Liver (tissue), 9 donors: ENCODE results near the gene ATAT1. TPM values are rescaled to one million over a fixed set of nuclear protein-coding genes. Genes with fewer than 3 reads are reported as not detected.

ENCODE experiments used
- DNase-seq: peaks from one replicate; pipeline ENCODE4 v3.0.0-alpha.2; 2017; ENCODE audit warnings: low spot score
- H3K27ac ChIP-seq, 2 donors: one replicate each; pipeline ENCODE4 v1.7.0; 2013; ENCODE audit warnings: inconsistent platforms in 2 of 2, low read length in 2 of 2, control low read depth in 1 of 2, low read depth in 1 of 2, mild to moderate bottlenecking in 1 of 2
- H3K27me3 ChIP-seq, 4 donors: one replicate each; pipeline versions ENCODE4 v1.6.1 to v1.7.0; 2013; ENCODE audit warnings: low read length in 3 of 4, inconsistent platforms in 1 of 4, mild to moderate bottlenecking in 1 of 4, moderate library complexity in 1 of 4; ENCODE audit not compliant: control insufficient read depth in 4 of 4, insufficient read depth in 4 of 4
- H3K36me3 ChIP-seq, 4 donors: one replicate each; pipeline versions ENCODE4 v1.6.1 to v1.7.0; 2013; ENCODE audit warnings: low read length in 3 of 4, mild to moderate bottlenecking in 3 of 4, low read depth in 1 of 4, moderate library complexity in 1 of 4; ENCODE audit not compliant: control insufficient read depth in 4 of 4, insufficient read depth in 3 of 4
- H3K4me1 ChIP-seq, 4 donors: one replicate each; pipeline versions ENCODE4 v1.6.1 to v1.7.0; 2013; ENCODE audit warnings: low read length in 3 of 4, mild to moderate bottlenecking in 3 of 4, moderate library complexity in 1 of 4; ENCODE audit not compliant: control insufficient read depth in 4 of 4, insufficient read depth in 4 of 4
- H3K4me3 ChIP-seq, 3 donors: one replicate each; pipeline versions ENCODE4 v1.6.1 to v1.7.0; 2013; ENCODE audit warnings: low read length in 3 of 3, control low read depth in 1 of 3, low read depth in 1 of 3, mild to moderate bottlenecking in 1 of 3
- H3K9ac ChIP-seq, 2 donors: one replicate each; pipeline ENCODE4 v1.7.0; 2013; ENCODE audit warnings: low read length in 2 of 2, mild to moderate bottlenecking in 2 of 2, moderate library complexity in 2 of 2, control low read depth in 1 of 2, low read depth in 1 of 2
- H3K9me3 ChIP-seq, 4 donors: one replicate each; pipeline versions ENCODE4 v1.6.1 to v1.7.0; 2013; ENCODE audit warnings: low read length in 3 of 4; ENCODE audit not compliant: control insufficient read depth in 4 of 4
- EGR1 ChIP-seq, 2 donors: IDR thresholded peaks; 2 replicates each; pipeline ENCODE4 v1.6.1; 2016 to 2018; ENCODE audit warnings: antibody characterized with exemption in 2 of 2, low read depth in 2 of 2
- FOXA1 ChIP-seq: IDR thresholded peaks from 2 replicates; pipeline ENCODE4 v1.6.1; 2016; ENCODE audit warnings: antibody characterized with exemption
- FOXA2 ChIP-seq: IDR thresholded peaks from 2 replicates; pipeline ENCODE4 v1.6.1; 2016; ENCODE audit warnings: antibody characterized with exemption
- GABPA ChIP-seq, 2 donors: IDR thresholded peaks in 1 of 2; conservative IDR thresholded peaks in 1 of 2; 2 replicates each; pipeline ENCODE4 v1.6.1; 2016; ENCODE audit warnings: antibody characterized with exemption in 2 of 2, mild to moderate bottlenecking in 1 of 2, moderate library complexity in 1 of 2
- HNF4A ChIP-seq, 2 donors: conservative IDR thresholded peaks; 2 replicates each; pipeline ENCODE4 v1.6.1; 2016; ENCODE audit warnings: antibody characterized with exemption in 2 of 2, mild to moderate bottlenecking in 2 of 2
- HNF4G ChIP-seq: IDR thresholded peaks from 2 replicates; pipeline ENCODE4 v1.6.1; 2016; ENCODE audit warnings: antibody characterized with exemption
- JUND ChIP-seq, 2 donors: IDR thresholded peaks; 2 replicates each; pipeline ENCODE4 v1.6.1; 2016; ENCODE audit warnings: antibody characterized with exemption in 2 of 2
- NR2F2 ChIP-seq: IDR thresholded peaks from 2 replicates; pipeline ENCODE4 v1.6.1; 2016; ENCODE audit warnings: antibody characterized with exemption
- RXRA ChIP-seq, 2 donors: IDR thresholded peaks; 2 replicates each; pipeline ENCODE4 v1.6.1; 2017 to 2018; ENCODE audit warnings: antibody characterized with exemption in 2 of 2, mild to moderate bottlenecking in 1 of 2
- SP1 ChIP-seq: IDR thresholded peaks from 2 replicates; pipeline ENCODE4 v1.6.1; 2018; ENCODE audit warnings: antibody characterized with exemption, mild to moderate bottlenecking
- TAF1 ChIP-seq: conservative IDR thresholded peaks from 2 replicates; pipeline ENCODE4 v1.6.1; 2016; ENCODE audit warnings: antibody characterized with exemption, mild to moderate bottlenecking
- YY1 ChIP-seq: IDR thresholded peaks from 2 replicates; pipeline ENCODE4 v1.6.1; 2016; ENCODE audit warnings: antibody characterized with exemption, mild to moderate bottlenecking
- WGBS: extraction: QIAGEN DNeasy Blood & Tissue Kit; methylation state at CpG from one replicate; pipeline ENCODE4 v1.1.7; 2013; 5-methylcytosine and 5-hydroxymethylcytosine counted together
- polyA plus RNA-seq, 2 donors: library from polyadenylated mRNA; stranded (reverse) in 1 of 2; unstranded in 1 of 2; fragments of 200-250 nt in 1 of 2; fragments of >200 nt in 1 of 2; fragmentation: Nextera tagmentation in 1 of 2; extraction: Ambion mirVana in 1 of 2; gene quantifications; one replicate each; pipeline versions ENCODE4 v1.2.1 to v1.2.3, GENCODE V29; 2013 to 2015
- total RNA-seq, 2 donors: library from RNA; depleted of rRNA; stranded (reverse); fragments of >200 nt; gene quantifications; one replicate each; pipeline ENCODE4 v1.2.3, GENCODE V29; 2014
- TF ChIP-seq, protein P1 (sequence below): IDR thresholded peaks from 2 replicates; pipeline ENCODE4 v1.6.1; 2016; ENCODE audit warnings: antibody characterized with exemption
- TF ChIP-seq, protein P2 (sequence below): IDR thresholded peaks from 2 replicates; pipeline ENCODE4 v1.6.1; 2016; ENCODE audit warnings: antibody characterized with exemption
- TF ChIP-seq, protein P3 (sequence below): IDR thresholded peaks from 2 replicates; pipeline ENCODE4 v1.6.1; 2016; ENCODE audit warnings: antibody characterized with exemption, mild to moderate bottlenecking
- TF ChIP-seq, protein P4 (sequence below): IDR thresholded peaks from 2 replicates; pipeline ENCODE4 v1.6.1; 2016; ENCODE audit warnings: antibody characterized with exemption
- donor health status: healthy.
- donor health status: healthy.
- donor health status: healthy.
- donor health status: healthy.
- donor health status: healthy.

ATAT1 gene
- total and polyA plus RNA-seq, 4 donors: 2.1 to 5.4 (median 3.0) TPM

GRCh38 chr6:30615219-30615957 is 11.3 kb upstream of the ATAT1 start:
- peak; percentile 63 for DNase-seq
- peaks cover 2 to 23% (median 14%) of the 10 kb centered on the region in 4 donors for H3K4me1 ChIP-seq

GRCh38 chr6:30615958-30616810 is 10.5 kb upstream of the ATAT1 start:
- H3K9me3 ChIP-seq: no peaks in the 10 kb centered on the region
- peak overlapping the region; percentile 99 to 100 for H3K9ac ChIP-seq
- peaks cover 2 to 23% (median 14%) of the 10 kb centered on the region in 4 donors for H3K4me1 ChIP-seq
- DNase-seq: peak; percentile 56
- H3K27ac ChIP-seq: peak overlapping the region; percentile 83 to 92
- H3K36me3 ChIP-seq: peaks cover 4 to 16% (median 11%) of the 10 kb centered on the region in 4 donors
- under 1% methylated on average over 10 of the region's 10 CpGs for WGBS
- TF ChIP-seq, protein P1, sequence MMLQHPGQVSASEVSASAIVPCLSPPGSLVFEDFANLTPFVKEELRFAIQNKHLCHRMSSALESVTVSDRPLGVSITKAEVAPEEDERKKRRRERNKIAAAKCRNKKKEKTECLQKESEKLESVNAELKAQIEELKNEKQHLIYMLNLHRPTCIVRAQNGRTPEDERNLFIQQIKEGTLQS: peak; percentile 14
- TF ChIP-seq HNF4A (conservative IDR thresholded peaks at IDR 0.05) (no peak), JUND (IDR thresholded peaks at IDR 0.05) (peak in 1 of 2 donors; percentile 23), RXRA (IDR thresholded peaks at IDR 0.05) (peak in 1 of 2 donors; percentile 9)
- H3K27me3 ChIP-seq: no peaks in the 10 kb centered on the region
- peak overlapping the region; percentile 90 to 97 (median 96) for H3K4me3 ChIP-seq

More at GRCh38 chr6:30615219-30615957, 11.3 kb upstream of the ATAT1 start:
- Histone ChIP-seq H3K27ac (peak overlapping the region; percentile 83 to 92), H3K27me3 (no peaks in the 10 kb centered on the region), H3K9ac (peak overlapping the region; percentile 99 to 100), H3K36me3 (peaks cover 3 to 13% (median 8%) of the 10 kb centered on the region in 4 donors), H3K9me3 (no peaks in the 10 kb centered on the region), H3K4me3 (peak overlapping the region; percentile 90 to 97 (median 96))
- TF ChIP-seq, protein P2, sequence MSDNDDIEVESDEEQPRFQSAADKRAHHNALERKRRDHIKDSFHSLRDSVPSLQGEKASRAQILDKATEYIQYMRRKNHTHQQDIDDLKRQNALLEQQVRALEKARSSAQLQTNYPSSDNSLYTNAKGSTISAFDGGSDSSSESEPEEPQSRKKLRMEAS: no peak
- TF ChIP-seq GABPA (IDR thresholded peaks at IDR 0.05 in 1 of 2, conservative IDR thresholded peaks at IDR 0.05 in 1 of 2) (peak in 1 of 2 donors; percentile 17), YY1 (peak; percentile 96), JUND (IDR thresholded peaks at IDR 0.05) (peak in 1 of 2 donors; percentile 59), TAF1 (peak; percentile 62), FOXA1 (no peak)
- 1% methylated on average over 10 of the region's 10 CpGs for WGBS

DNA sequence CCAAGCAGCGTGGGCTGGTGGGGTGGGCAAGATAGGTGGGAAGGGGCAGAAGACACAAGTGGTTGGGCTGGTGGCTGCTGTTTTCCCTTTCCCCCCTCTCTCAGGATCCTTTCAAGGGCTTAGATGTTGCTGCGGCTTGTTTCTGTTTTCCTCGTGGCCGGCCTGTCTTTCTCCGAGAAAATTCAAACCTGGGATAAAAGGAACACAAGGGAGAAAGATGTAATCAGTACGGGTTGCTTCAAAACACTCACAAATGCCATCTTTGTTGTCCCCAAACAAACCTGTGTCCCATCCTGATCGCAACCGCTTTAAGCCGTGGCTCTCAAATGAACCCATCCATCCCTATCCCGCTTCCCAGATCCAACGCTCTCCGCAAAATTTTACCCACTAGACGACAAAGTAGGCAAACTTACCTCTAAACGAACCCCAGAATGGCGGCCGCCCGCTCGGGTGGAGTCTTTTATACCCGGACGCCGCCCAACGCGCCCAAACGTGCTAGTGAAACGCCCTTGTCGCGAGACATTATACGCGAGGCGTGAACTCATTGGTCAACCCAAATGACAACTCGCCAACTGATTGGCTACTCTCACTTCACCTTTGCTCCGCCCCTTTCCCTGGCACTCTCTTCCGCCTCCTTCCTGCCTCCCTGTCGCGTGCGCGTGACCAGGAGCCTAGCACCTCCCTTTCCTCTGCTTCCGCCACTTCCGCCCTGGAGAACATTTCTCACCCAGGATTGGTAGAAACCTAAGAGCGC is 9.7 kb upstream of the ATAT1 start, which contains the start of gene PPP1R10:
Gene PPP1R10, minus strand, starts transcription at position 433 of the 754 bp plus-strand sequence. CDS start 7,299 bp downstream, outside the sequence.
- H3K36me3 ChIP-seq: peaks cover 4 to 19% (median 15%) of the 10 kb centered on the region in 4 donors
- DNase-seq: peak; percentile 97
- peaks cover 2 to 23% (median 14%) of the 10 kb centered on the region in 4 donors for H3K4me1 ChIP-seq
- H3K27ac ChIP-seq: peak within 1 kb of the TSS; percentile 87 to 95
- WGBS: under 1% methylated on average over 40 of the region's 40 CpGs
- H3K4me3 ChIP-seq: peak within 1 kb of the TSS; percentile 90 to 97 (median 96)
- no peaks in the 10 kb centered on the region for H3K9me3 ChIP-seq
- H3K9ac ChIP-seq: peak within 1 kb of the TSS; percentile 99 to 100
- no peaks in the 10 kb centered on the region for H3K27me3 ChIP-seq
- TF ChIP-seq HNF4G (no peak), EGR1 (IDR thresholded peaks at IDR 0.05; ENCODE audit: low read depth in 2 of 2) (no peak), TAF1 (peak; percentile 100), SP1 (peak; percentile 92), JUND (IDR thresholded peaks at IDR 0.05) (no peak), GABPA (IDR thresholded peaks at IDR 0.05 in 1 of 2, conservative IDR thresholded peaks at IDR 0.05 in 1 of 2) (peak; percentile 88 to 97), YY1 (peak; percentile 94), NR2F2 (no peak), FOXA2 (no peak), HNF4A (conservative IDR thresholded peaks at IDR 0.05) (no peak), FOXA1 (no peak)
- TF ChIP-seq, protein P3, sequence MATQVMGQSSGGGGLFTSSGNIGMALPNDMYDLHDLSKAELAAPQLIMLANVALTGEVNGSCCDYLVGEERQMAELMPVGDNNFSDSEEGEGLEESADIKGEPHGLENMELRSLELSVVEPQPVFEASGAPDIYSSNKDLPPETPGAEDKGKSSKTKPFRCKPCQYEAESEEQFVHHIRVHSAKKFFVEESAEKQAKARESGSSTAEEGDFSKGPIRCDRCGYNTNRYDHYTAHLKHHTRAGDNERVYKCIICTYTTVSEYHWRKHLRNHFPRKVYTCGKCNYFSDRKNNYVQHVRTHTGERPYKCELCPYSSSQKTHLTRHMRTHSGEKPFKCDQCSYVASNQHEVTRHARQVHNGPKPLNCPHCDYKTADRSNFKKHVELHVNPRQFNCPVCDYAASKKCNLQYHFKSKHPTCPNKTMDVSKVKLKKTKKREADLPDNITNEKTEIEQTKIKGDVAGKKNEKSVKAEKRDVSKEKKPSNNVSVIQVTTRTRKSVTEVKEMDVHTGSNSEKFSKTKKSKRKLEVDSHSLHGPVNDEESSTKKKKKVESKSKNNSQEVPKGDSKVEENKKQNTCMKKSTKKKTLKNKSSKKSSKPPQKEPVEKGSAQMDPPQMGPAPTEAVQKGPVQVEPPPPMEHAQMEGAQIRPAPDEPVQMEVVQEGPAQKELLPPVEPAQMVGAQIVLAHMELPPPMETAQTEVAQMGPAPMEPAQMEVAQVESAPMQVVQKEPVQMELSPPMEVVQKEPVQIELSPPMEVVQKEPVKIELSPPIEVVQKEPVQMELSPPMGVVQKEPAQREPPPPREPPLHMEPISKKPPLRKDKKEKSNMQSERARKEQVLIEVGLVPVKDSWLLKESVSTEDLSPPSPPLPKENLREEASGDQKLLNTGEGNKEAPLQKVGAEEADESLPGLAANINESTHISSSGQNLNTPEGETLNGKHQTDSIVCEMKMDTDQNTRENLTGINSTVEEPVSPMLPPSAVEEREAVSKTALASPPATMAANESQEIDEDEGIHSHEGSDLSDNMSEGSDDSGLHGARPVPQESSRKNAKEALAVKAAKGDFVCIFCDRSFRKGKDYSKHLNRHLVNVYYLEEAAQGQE: peak; percentile 97
- TF ChIP-seq, protein P2: no peak
- TF ChIP-seq, protein P1: peak; percentile 62
- TF ChIP-seq, protein P4, sequence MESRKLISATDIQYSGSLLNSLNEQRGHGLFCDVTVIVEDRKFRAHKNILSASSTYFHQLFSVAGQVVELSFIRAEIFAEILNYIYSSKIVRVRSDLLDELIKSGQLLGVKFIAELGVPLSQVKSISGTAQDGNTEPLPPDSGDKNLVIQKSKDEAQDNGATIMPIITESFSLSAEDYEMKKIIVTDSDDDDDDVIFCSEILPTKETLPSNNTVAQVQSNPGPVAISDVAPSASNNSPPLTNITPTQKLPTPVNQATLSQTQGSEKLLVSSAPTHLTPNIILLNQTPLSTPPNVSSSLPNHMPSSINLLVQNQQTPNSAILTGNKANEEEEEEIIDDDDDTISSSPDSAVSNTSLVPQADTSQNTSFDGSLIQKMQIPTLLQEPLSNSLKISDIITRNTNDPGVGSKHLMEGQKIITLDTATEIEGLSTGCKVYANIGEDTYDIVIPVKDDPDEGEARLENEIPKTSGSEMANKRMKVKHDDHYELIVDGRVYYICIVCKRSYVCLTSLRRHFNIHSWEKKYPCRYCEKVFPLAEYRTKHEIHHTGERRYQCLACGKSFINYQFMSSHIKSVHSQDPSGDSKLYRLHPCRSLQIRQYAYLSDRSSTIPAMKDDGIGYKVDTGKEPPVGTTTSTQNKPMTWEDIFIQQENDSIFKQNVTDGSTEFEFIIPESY: peak; percentile 99
